LNCAP (cell line): ENCODE data around the gene GTSE1.

Experiments
- TF ChIP-seq, protein P1 (sequence below): fragments of 450-650 bp; IDR thresholded peaks from 2 replicates; pipeline ENCODE4 v1.5.1; 2017; ENCODE audit warnings: mild to moderate bottlenecking

The GTSE1 gene

DNA sequence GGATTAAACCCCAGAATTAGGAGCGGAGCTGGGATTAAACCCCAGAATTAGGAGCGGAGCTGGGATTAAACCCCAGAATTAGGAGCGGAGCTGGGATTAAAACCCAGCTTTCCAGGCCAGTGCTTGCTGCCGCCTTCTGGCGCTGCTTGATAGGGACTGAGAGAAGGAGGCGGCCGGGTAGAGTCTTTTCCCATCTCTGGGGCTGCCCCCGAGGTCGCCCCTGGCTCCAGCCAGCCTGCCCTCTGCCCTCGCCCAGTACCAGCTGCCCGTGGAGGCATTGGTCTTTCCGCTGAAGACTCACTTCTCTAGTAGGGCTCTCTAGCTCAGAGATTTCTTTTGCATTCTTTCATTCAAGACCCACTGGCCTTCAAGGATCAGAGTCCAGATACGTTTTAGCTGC lies 44.0 kb downstream of the GTSE1 start:
- TF ChIP-seq, protein P1, sequence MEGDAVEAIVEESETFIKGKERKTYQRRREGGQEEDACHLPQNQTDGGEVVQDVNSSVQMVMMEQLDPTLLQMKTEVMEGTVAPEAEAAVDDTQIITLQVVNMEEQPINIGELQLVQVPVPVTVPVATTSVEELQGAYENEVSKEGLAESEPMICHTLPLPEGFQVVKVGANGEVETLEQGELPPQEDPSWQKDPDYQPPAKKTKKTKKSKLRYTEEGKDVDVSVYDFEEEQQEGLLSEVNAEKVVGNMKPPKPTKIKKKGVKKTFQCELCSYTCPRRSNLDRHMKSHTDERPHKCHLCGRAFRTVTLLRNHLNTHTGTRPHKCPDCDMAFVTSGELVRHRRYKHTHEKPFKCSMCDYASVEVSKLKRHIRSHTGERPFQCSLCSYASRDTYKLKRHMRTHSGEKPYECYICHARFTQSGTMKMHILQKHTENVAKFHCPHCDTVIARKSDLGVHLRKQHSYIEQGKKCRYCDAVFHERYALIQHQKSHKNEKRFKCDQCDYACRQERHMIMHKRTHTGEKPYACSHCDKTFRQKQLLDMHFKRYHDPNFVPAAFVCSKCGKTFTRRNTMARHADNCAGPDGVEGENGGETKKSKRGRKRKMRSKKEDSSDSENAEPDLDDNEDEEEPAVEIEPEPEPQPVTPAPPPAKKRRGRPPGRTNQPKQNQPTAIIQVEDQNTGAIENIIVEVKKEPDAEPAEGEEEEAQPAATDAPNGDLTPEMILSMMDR = no peak

DNA sequence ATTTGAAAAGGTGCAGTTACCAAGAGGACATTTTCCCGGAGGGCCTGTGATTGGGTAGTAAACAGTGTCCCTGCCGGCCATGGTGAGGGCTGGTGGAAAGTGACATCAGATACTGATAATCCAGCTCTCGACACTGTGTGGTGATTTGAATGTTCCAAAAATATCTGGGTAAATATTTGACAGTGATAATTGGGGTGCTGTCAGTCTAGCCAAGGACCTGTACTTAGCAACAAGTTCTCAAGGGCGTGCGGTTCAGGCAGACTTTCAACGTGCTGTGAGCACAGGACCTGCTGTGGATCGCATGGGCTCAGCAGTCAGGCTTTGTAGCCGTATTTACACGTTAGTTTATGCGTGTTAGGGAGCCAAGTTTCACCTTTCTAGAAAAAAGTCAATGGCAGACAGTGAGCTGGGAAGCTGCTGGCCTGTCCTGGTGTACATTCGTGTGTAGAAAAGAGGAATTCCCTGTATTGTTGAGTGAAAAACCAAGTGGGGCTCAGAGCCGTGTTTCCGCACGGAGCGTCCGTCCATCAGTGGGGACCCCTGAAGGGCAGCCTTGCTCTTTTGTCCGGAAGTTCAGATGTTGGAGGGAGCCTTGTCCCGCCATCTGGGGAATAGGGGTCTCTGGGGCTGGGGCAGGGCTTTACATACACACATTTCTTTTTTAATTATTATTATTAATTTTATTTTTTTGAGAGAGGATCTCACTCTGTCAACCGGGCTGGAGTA lies 50.2 kb downstream of the GTSE1 start:
- TF ChIP-seq, protein P1 = no peak

DNA sequence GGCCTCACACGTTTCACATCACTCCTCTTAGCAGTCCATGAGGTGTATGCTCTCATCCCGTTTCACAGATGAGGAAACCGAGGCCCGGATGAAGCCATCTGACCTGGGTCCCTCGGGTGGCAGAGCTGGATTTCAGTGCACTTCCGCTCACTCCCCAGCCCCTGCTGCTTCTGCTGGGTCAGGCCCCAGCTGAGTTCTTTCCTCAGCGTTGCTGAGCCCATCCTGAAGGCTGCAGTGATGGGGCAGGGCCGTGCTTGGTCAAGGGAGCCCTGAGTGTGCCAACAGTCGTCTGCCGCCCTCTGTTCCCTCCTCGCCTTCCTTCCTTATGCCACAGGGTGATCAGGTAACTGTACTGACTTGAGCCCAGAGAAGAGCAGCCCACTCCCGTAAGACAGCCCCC lies 51.0 kb downstream of the GTSE1 start:
- TF ChIP-seq, protein P1 = no peak

DNA sequence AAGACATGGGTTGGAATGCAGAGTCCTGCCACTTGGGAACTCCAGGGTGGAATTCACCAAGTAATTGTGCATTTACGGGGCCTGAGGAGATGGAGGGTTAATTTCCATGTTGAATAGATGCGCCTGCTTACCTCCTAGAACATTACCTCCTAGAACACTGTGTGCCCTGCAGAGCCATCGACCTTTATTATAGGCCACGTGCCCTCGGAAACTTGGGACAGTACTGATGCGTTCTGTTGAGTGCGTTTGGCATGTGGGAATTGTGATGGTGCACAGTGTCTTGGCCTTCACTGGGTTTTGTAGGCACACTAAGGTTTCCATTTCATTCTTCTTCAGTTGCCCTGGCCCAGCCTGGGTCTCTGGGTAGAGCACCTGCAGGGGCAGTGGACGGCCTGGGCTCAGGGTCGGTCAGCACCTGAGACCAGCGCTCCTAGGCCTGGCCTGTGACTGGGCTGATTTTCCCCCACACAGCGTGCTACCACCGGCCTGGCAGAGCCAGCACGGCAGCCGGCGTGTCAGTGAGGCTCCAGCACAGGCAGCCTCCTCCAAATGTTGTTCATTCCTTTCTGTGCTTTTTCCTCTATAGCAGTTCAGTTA lies 51.5 kb downstream of the GTSE1 start:
- TF ChIP-seq, protein P1 = no peak

DNA sequence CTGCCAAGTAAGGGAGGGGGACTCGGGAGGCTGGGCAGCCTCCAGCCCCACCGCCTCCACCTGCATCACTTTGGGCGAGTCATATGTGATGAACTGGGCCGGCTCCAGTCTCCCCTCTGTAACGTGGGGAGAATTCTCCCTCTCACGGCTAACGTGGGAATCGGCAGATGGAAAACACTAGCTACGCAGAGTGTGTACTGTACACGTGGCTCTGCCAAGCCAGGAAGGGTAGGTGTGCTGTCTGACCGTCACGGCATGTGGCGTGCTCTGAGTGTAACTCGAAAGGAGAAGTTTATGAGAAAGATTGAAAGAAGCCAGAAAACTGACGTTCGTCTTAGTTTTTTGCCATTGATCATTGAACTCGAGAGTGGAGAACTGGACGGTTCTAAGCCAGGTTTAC lies 52.6 kb downstream of the GTSE1 start:
- TF ChIP-seq, protein P1 = no peak

DNA sequence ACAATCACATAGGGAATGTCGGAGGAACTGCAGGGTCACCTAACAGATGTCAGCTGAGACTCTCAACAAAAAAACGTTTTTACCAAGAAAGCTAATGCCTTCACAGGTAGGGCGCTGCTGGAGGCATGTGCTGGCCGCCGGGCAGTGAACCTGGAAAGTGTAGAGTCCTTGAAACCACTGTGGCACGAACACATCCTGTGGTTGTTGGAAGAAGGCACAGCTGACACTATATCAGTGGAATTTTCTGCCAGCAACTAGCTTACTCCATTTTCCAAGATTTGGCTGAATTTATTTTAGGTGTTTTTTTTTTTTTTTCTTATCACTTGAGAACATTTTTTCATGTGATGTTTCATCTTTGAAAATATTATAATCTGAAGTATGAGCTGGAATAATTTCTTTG lies 53.0 kb downstream of the GTSE1 start:
- TF ChIP-seq, protein P1 = no peak

DNA sequence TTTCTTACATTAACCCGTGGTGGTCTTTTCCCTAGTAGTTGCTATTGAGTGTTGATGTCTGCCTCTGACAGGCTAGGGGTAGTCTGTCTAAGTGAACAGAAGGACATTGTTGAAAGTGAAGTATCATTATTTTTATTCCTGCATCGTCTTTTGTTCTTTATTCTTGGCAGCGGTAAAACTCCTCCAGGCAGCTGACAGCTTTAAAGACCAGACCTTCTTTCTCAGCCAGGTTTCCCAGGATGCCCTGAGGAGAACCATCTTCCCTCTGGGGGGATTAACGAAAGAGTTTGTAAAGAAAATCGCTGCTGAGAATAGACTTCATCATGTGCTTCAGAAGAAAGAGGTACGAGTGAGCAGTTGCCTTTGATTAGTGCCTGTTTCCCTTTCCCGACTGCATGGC lies 53.5 kb downstream of the GTSE1 start:
- TF ChIP-seq, protein P1 = no peak
